Liver (tissue), 9 donors: ENCODE measurements around the gene PPIA. TPM values are rescaled to one million over a fixed set of nuclear protein-coding genes. Genes with fewer than 3 reads are reported as not detected.

Experiments used
- DNase-seq: peaks from one replicate; pipeline ENCODE4 v3.0.0-alpha.2; 2017; ENCODE audit warnings: low spot score
- H3K27ac ChIP-seq, 2 donors: one replicate each; pipeline ENCODE4 v1.7.0; 2013; ENCODE audit warnings: inconsistent platforms in 2 of 2, low read length in 2 of 2, control low read depth in 1 of 2, low read depth in 1 of 2, mild to moderate bottlenecking in 1 of 2
- H3K27me3 ChIP-seq, 4 donors: one replicate each; pipeline versions ENCODE4 v1.6.1 to v1.7.0; 2013; ENCODE audit warnings: low read length in 3 of 4, inconsistent platforms in 1 of 4, mild to moderate bottlenecking in 1 of 4, moderate library complexity in 1 of 4; ENCODE audit not compliant: control insufficient read depth in 4 of 4, insufficient read depth in 4 of 4
- H3K36me3 ChIP-seq, 4 donors: one replicate each; pipeline versions ENCODE4 v1.6.1 to v1.7.0; 2013; ENCODE audit warnings: low read length in 3 of 4, mild to moderate bottlenecking in 3 of 4, low read depth in 1 of 4, moderate library complexity in 1 of 4; ENCODE audit not compliant: control insufficient read depth in 4 of 4, insufficient read depth in 3 of 4
- H3K4me1 ChIP-seq, 4 donors: one replicate each; pipeline versions ENCODE4 v1.6.1 to v1.7.0; 2013; ENCODE audit warnings: low read length in 3 of 4, mild to moderate bottlenecking in 3 of 4, moderate library complexity in 1 of 4; ENCODE audit not compliant: control insufficient read depth in 4 of 4, insufficient read depth in 4 of 4
- H3K4me3 ChIP-seq, 3 donors: one replicate each; pipeline versions ENCODE4 v1.6.1 to v1.7.0; 2013; ENCODE audit warnings: low read length in 3 of 3, control low read depth in 1 of 3, low read depth in 1 of 3, mild to moderate bottlenecking in 1 of 3
- H3K9ac ChIP-seq, 2 donors: one replicate each; pipeline ENCODE4 v1.7.0; 2013; ENCODE audit warnings: low read length in 2 of 2, mild to moderate bottlenecking in 2 of 2, moderate library complexity in 2 of 2, control low read depth in 1 of 2, low read depth in 1 of 2
- H3K9me3 ChIP-seq, 4 donors: one replicate each; pipeline versions ENCODE4 v1.6.1 to v1.7.0; 2013; ENCODE audit warnings: low read length in 3 of 4; ENCODE audit not compliant: control insufficient read depth in 4 of 4
- EGR1 ChIP-seq, 2 donors: IDR thresholded peaks; 2 replicates each; pipeline ENCODE4 v1.6.1; 2016 to 2018; ENCODE audit warnings: antibody characterized with exemption in 2 of 2, low read depth in 2 of 2
- FOXA1 ChIP-seq: IDR thresholded peaks from 2 replicates; pipeline ENCODE4 v1.6.1; 2016; ENCODE audit warnings: antibody characterized with exemption
- FOXA2 ChIP-seq: IDR thresholded peaks from 2 replicates; pipeline ENCODE4 v1.6.1; 2016; ENCODE audit warnings: antibody characterized with exemption
- GABPA ChIP-seq, 2 donors: IDR thresholded peaks in 1 of 2; conservative IDR thresholded peaks in 1 of 2; 2 replicates each; pipeline ENCODE4 v1.6.1; 2016; ENCODE audit warnings: antibody characterized with exemption in 2 of 2, mild to moderate bottlenecking in 1 of 2, moderate library complexity in 1 of 2
- HNF4A ChIP-seq, 2 donors: conservative IDR thresholded peaks; 2 replicates each; pipeline ENCODE4 v1.6.1; 2016; ENCODE audit warnings: antibody characterized with exemption in 2 of 2, mild to moderate bottlenecking in 2 of 2
- HNF4G ChIP-seq: IDR thresholded peaks from 2 replicates; pipeline ENCODE4 v1.6.1; 2016; ENCODE audit warnings: antibody characterized with exemption
- JUND ChIP-seq, 2 donors: IDR thresholded peaks; 2 replicates each; pipeline ENCODE4 v1.6.1; 2016; ENCODE audit warnings: antibody characterized with exemption in 2 of 2
- MAX ChIP-seq: IDR thresholded peaks from 2 replicates; pipeline ENCODE4 v1.6.1; 2016; ENCODE audit warnings: antibody characterized with exemption
- NR2F2 ChIP-seq: IDR thresholded peaks from 2 replicates; pipeline ENCODE4 v1.6.1; 2016; ENCODE audit warnings: antibody characterized with exemption
- RAD21 ChIP-seq, 2 donors: IDR thresholded peaks; 2 replicates each; pipeline ENCODE4 v1.6.1; 2016; ENCODE audit warnings: antibody characterized with exemption in 2 of 2, mild to moderate bottlenecking in 2 of 2
- REST ChIP-seq: IDR thresholded peaks from 2 replicates; pipeline ENCODE4 v1.6.1; 2016; ENCODE audit warnings: antibody characterized with exemption, mild to moderate bottlenecking
- RXRA ChIP-seq, 2 donors: IDR thresholded peaks; 2 replicates each; pipeline ENCODE4 v1.6.1; 2017 to 2018; ENCODE audit warnings: antibody characterized with exemption in 2 of 2, mild to moderate bottlenecking in 1 of 2
- SP1 ChIP-seq: IDR thresholded peaks from 2 replicates; pipeline ENCODE4 v1.6.1; 2018; ENCODE audit warnings: antibody characterized with exemption, mild to moderate bottlenecking
- TAF1 ChIP-seq: conservative IDR thresholded peaks from 2 replicates; pipeline ENCODE4 v1.6.1; 2016; ENCODE audit warnings: antibody characterized with exemption, mild to moderate bottlenecking
- YY1 ChIP-seq: IDR thresholded peaks from 2 replicates; pipeline ENCODE4 v1.6.1; 2016; ENCODE audit warnings: antibody characterized with exemption, mild to moderate bottlenecking
- ZBTB33 ChIP-seq: IDR thresholded peaks from 2 replicates; pipeline ENCODE4 v1.6.1; 2016; ENCODE audit warnings: antibody characterized with exemption
- WGBS: extraction: QIAGEN DNeasy Blood & Tissue Kit; methylation state at CpG from one replicate; pipeline ENCODE4 v1.1.7; 2013; 5-methylcytosine and 5-hydroxymethylcytosine counted together
- polyA plus RNA-seq, 2 donors: library from polyadenylated mRNA; stranded (reverse) in 1 of 2; unstranded in 1 of 2; fragments of 200-250 nt in 1 of 2; fragments of >200 nt in 1 of 2; fragmentation: Nextera tagmentation in 1 of 2; extraction: Ambion mirVana in 1 of 2; gene quantifications; one replicate each; pipeline versions ENCODE4 v1.2.1 to v1.2.3, GENCODE V29; 2013 to 2015
- total RNA-seq, 2 donors: library from RNA; depleted of rRNA; stranded (reverse); fragments of >200 nt; gene quantifications; one replicate each; pipeline ENCODE4 v1.2.3, GENCODE V29; 2014
- TF ChIP-seq, protein P1 (sequence below): IDR thresholded peaks from 2 replicates; pipeline ENCODE4 v1.6.1; 2016; ENCODE audit warnings: antibody characterized with exemption
- TF ChIP-seq, protein P2 (sequence below): fragments of 150-350 bp; IDR thresholded peaks from 2 replicates; pipeline ENCODE4 v1.5.1; 2017; ENCODE audit warnings: improper control_type of control experiment, low read depth, low read length; ENCODE audit not compliant: missing input control
- donor health status: healthy.
- donor health status: healthy.
- donor health status: healthy.
- donor health status: healthy.
- donor health status: healthy.

The PPIA gene
- total and polyA plus RNA-seq, 4 donors: 834 to 1,873 (median 1,399) TPM

DNA sequence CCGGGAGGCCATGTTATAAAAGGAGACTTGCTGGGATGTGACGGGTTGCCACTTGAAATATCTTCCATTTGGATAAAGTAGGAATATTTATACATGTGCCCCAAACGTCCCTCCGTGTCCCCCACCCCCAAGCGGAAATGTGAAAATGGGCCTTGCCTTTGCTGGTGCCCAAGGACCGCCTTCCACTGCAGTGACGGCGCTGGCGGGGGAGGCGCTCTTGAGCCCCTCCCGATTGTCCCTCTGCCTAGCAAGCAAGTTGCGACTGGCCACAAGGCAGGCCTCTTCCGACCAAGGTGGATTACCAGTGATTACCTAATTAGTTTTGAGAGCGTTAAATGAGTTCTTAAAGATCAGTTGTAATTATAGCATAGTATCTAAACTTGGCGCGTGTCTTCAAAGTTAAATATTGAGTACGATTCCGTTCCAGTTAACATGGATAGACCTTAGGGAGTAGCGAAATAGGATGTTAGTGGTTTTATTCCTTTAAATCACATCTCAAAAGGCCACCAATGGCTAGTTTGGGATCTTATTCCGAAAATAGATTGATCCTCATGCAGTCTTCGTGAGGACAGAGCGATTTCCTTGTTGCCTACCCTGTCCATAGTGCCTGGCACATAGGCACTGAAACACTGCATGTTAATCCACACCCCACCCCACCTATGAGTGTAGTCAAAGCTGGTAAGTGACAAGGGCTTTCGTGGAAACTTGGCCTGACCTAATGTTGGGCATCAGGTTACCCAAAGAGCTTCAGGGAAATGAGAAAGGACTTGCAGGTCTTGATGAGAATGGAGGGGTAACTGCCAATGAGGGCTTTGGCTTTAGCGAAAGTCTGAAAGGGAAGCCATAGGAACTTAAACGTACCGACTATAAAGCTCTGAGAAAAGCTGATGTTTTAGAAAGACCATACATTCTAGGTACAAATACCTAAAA lies 1.1 kb downstream of the PPIA start:
- H3K27me3 ChIP-seq: no peaks in the 10 kb centered on the region
- no peaks in the 10 kb centered on the region for H3K9me3 ChIP-seq
- peak overlapping the region; percentile 61 to 94 (median 88) for H3K4me3 ChIP-seq
- WGBS: 10% methylated on average over 26 of the region's 26 CpGs
- H3K9ac ChIP-seq: peak overlapping the region; percentile 86 to 97
- no peak for TF ChIP-seq ZBTB33
- no peak for TF ChIP-seq NR2F2
- TF ChIP-seq HNF4G: no peak
- peak; percentile 71 for TF ChIP-seq MAX
- peak; percentile 56 for TF ChIP-seq YY1
- TF ChIP-seq GABPA (IDR thresholded peaks at IDR 0.05 in 1 of 2, conservative IDR thresholded peaks at IDR 0.05 in 1 of 2): peak in 1 of 2 donors; percentile 63
- no peak for TF ChIP-seq FOXA2
- TF ChIP-seq, protein P1, sequence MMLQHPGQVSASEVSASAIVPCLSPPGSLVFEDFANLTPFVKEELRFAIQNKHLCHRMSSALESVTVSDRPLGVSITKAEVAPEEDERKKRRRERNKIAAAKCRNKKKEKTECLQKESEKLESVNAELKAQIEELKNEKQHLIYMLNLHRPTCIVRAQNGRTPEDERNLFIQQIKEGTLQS: no peak
- TF ChIP-seq EGR1 (IDR thresholded peaks at IDR 0.05; ENCODE audit: low read depth in 2 of 2): no peak
- peak; percentile 38 for TF ChIP-seq REST
- TF ChIP-seq, protein P2, sequence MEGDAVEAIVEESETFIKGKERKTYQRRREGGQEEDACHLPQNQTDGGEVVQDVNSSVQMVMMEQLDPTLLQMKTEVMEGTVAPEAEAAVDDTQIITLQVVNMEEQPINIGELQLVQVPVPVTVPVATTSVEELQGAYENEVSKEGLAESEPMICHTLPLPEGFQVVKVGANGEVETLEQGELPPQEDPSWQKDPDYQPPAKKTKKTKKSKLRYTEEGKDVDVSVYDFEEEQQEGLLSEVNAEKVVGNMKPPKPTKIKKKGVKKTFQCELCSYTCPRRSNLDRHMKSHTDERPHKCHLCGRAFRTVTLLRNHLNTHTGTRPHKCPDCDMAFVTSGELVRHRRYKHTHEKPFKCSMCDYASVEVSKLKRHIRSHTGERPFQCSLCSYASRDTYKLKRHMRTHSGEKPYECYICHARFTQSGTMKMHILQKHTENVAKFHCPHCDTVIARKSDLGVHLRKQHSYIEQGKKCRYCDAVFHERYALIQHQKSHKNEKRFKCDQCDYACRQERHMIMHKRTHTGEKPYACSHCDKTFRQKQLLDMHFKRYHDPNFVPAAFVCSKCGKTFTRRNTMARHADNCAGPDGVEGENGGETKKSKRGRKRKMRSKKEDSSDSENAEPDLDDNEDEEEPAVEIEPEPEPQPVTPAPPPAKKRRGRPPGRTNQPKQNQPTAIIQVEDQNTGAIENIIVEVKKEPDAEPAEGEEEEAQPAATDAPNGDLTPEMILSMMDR: peak; percentile 31
- TF ChIP-seq TAF1: peak; percentile 60
- TF ChIP-seq HNF4A (conservative IDR thresholded peaks at IDR 0.05): peak in 1 of 2 donors; percentile 14
- peak in 1 of 2 donors; percentile 34 for TF ChIP-seq RXRA (IDR thresholded peaks at IDR 0.05)
- no peak for TF ChIP-seq JUND (IDR thresholded peaks at IDR 0.05)
- TF ChIP-seq SP1: peak; percentile 39
- peak; percentile 65 to 70 for TF ChIP-seq RAD21 (IDR thresholded peaks at IDR 0.05)
- no peak for TF ChIP-seq FOXA1
- peak overlapping the region; percentile 90 to 100 for H3K27ac ChIP-seq
- peaks cover 11 to 27% (median 23%) of the 10 kb centered on the region in 4 donors for H3K36me3 ChIP-seq
- peak; percentile 84 for DNase-seq
- H3K4me1 ChIP-seq: peaks cover 3 to 17% (median 10%) of the 10 kb centered on the region in 4 donors
